PFSK-1 (cell line): ENCODE results near the gene MED27.

Experiments used
- FOXP2 ChIP-seq: optimal IDR thresholded peaks from 2 replicates; pipeline ENCODE3; 2011; ENCODE audit warnings: borderline replicate concordance, control low read depth, inconsistent platforms; ENCODE audit not compliant: insufficient read depth; ENCODE audit errors: extremely low read length, extremely low read depth
- POLR2AphosphoS5 ChIP-seq: IDR thresholded peaks from 2 replicates; pipeline ENCODE4 v1.6.1; 2012; ENCODE audit warnings: low read depth, mild to moderate bottlenecking, control low read depth, low read length, moderate library complexity
- REST ChIP-seq, 2 experiments: IDR thresholded peaks; 2 replicates each; pipeline versions ENCODE4 v1.6.1 to v1.8.0; 2011 to 2012; ENCODE audit warnings: low read depth in 2 of 2, low read length in 2 of 2, control low read depth in 1 of 2, inconsistent platforms in 1 of 2, mild to moderate bottlenecking in 1 of 2, moderate library complexity in 1 of 2; ENCODE audit not compliant: insufficient read depth in 1 of 2
- SIN3A ChIP-seq: IDR thresholded peaks from 2 replicates; pipeline ENCODE4 v1.6.1; 2012; ENCODE audit warnings: mild to moderate bottlenecking, low read length, moderate library complexity, borderline replicate concordance; ENCODE audit not compliant: insufficient read depth
- TAF1 ChIP-seq: IDR thresholded peaks from 2 replicates; pipeline ENCODE4 v1.6.1; 2012; ENCODE audit warnings: low read length, control low read depth, borderline replicate concordance; ENCODE audit not compliant: insufficient read depth

MED27 gene

DNA sequence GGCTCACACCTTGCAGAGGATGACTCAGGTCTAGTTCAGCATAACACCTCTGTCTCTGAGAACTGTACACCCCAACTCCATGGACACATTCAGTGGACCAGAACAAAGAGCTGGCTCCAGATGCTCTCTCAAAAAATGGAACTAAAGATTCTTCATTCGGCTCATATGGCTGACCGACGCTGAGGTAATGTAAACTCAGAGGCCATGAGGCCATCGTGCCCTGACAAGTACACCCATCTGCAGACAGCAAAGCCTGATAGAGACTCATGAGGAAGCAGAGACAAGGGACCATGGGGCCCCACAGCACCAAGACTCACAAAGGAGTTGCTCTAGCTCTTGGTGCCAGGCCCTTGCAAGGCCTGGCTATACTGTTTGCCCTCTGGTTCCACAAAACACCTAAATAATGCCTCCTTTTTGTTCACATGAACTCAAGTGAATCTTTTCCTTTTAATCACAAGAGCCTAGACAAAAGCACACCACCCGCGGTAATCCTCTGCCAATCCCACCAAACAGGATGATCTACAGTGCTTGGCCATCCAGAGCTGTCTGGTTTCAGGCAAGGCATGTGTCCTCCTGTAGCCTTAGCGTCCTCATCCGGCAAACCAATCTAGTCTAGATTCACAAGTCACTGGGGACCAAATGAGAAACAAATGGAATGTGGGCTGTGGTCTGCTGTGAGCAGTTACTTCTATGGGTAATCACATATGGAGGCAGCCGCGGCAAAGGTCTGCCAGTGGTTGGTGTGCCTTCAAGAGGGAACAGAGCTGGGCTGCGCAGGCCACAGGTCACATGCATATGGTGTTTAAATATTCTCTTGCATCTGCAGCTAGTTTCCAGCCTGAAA is 22.7 kb downstream of the MED27 start:
- no peak for TF ChIP-seq TAF1
- TF ChIP-seq REST (IDR thresholded peaks at IDR 0.05; ENCODE audit: insufficient read depth in 1 of 2, low read depth in 2 of 2, low read length in 2 of 2) = no peak
- TF ChIP-seq POLR2AphosphoS5 = no peak
- TF ChIP-seq FOXP2 = no peak
- TF ChIP-seq SIN3A = no peak

GRCh38 chr9:132055756-132056155 is 23.9 kb downstream of the MED27 start:
- TF ChIP-seq POLR2AphosphoS5 (no peak), SIN3A (no peak), FOXP2 (no peak), TAF1 (no peak), REST (IDR thresholded peaks at IDR 0.05; ENCODE audit: insufficient read depth in 1 of 2, low read depth in 2 of 2, low read length in 2 of 2) (no peak)

DNA sequence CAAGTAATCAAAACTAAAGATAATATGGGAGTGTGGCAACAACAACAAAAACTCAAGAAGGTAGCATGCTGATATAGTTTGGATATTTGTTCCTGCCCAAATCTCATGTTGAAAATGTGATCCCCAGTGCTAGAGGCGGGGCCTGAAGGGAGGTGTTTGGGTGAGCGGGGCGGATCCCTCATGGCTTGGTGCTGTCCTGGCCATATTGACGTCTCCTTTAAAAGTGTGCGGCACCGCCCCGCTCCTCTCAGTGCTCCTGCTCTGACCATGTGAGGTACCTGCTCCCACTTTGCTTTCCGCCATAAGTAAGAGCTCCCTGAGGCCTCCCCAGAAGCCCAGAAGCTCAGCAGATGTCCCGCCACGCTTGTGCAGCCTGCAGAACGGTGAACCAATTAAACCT is 25.6 kb downstream of the MED27 start:
- TF ChIP-seq REST (IDR thresholded peaks at IDR 0.05; ENCODE audit: insufficient read depth in 1 of 2, low read depth in 2 of 2, low read length in 2 of 2) (no peak), TAF1 (no peak), FOXP2 (no peak), SIN3A (no peak), POLR2AphosphoS5 (no peak)

- no peak for TF ChIP-seq POLR2AphosphoS5
- TF ChIP-seq SIN3A = no peak
- no peak for TF ChIP-seq FOXP2
- no peak for TF ChIP-seq REST (IDR thresholded peaks at IDR 0.05; ENCODE audit: insufficient read depth in 1 of 2, low read depth in 2 of 2, low read length in 2 of 2)
- TF ChIP-seq TAF1 = no peak
These were observed 29.8 kb downstream of the MED27 start for GRCh38 chr9:132049900-132050299.
